ENCODE results near the gene TDRD5.
A peak's percentile ranks its signal among the peaks of the same experiment; 100 is the strongest.

TDRD5 gene

GRCh38 chr1:179591592-179592580 is at the start of gene TDRD5:
TSS of gene TDRD5 (plus strand) at chr1:179591832. CDS start at chr1:179592616, 784 bp downstream.
- DNase-seq: peak; percentile 76

GRCh38 chr1:179545321-179545720 is 46.3 kb upstream of the TDRD5 start:
- no peak for DNase-seq

- DNase-seq: no peak
These were observed 44.6 kb upstream of the TDRD5 start for GRCh38 chr1:179547021-179547535.

GRCh38 chr1:179548666-179549367 is 42.8 kb upstream of the TDRD5 start:
- no peak for DNase-seq

GRCh38 chr1:179549368-179549700 is 42.3 kb upstream of the TDRD5 start:
- no peak for DNase-seq

- DNase-seq: no peak
These were observed 40.6 kb upstream of the TDRD5 start for GRCh38 chr1:179550746-179551682.

- DNase-seq: no peak
These were observed 37.2 kb upstream of the TDRD5 start for GRCh38 chr1:179554427-179554826.

- no peak for DNase-seq
These were observed 33.6 kb upstream of the TDRD5 start for GRCh38 chr1:179558078-179558477.

GRCh38 chr1:179575497-179576314 is 15.9 kb upstream of the TDRD5 start, which contains the start of gene NPHS2:
TSS of gene NPHS2 (minus strand) at chr1:179575948. CDS start at chr1:179575864, 84 bp downstream.
- no peak for DNase-seq

- DNase-seq: no peak
These were observed 15.1 kb upstream of the TDRD5 start for GRCh38 chr1:179576509-179576908.

GRCh38 chr1:179583771-179584320 is 7.8 kb upstream of the TDRD5 start:
- no peak for DNase-seq

GRCh38 chr1:179586107-179586823 is 5.4 kb upstream of the TDRD5 start:
- peak; percentile 93 for DNase-seq

- DNase-seq: no peak
These were observed 4.3 kb upstream of the TDRD5 start for GRCh38 chr1:179587336-179587735.

- DNase-seq: no peak
These were observed 3.1 kb upstream of the TDRD5 start for GRCh38 chr1:179588425-179589024.

GRCh38 chr1:179589509-179589908 is 2.1 kb upstream of the TDRD5 start:
- no peak for DNase-seq

GRCh38 chr1:179590671-179591070 is 961 bp upstream of the TDRD5 start:
- DNase-seq: no peak

GRCh38 chr1:179591253-179591591 is 410 bp upstream of the TDRD5 start:
- DNase-seq: no peak

- DNase-seq: no peak
These were observed 7.0 kb downstream of the TDRD5 start for GRCh38 chr1:179598631-179599030.

- peak; percentile 78 for DNase-seq
These were observed 8.1 kb downstream of the TDRD5 start for GRCh38 chr1:179599623-179600249.

- no peak for DNase-seq
These were observed 9.5 kb downstream of the TDRD5 start for GRCh38 chr1:179601093-179601492.

All from NCI-H526 treated with DMSO at 0.1 percent for 48 hours (cell line).